ENCODE data around the gene DCXR. TPM values are rescaled to one million over a fixed set of nuclear protein-coding genes. Genes with fewer than 3 reads are reported as not detected.

The DCXR gene
- total and polyA plus RNA-seq, 2 of the 13 experiments (the other 11 are each of a cell fraction or from before 2014, with no cell fraction given) = 287 to 311 TPM

- TF ChIP-seq ARID3A (IDR thresholded peaks at IDR 0.05; ENCODE audit: low read depth, low read length) (no peak), SRSF4 (IDR thresholded peaks at IDR 0.05; ENCODE audit: low read depth, low read length, poor library complexity, severe bottlenecking) (no peak), KAT7 (CRISPR knock-in tag; IDR thresholded peaks at IDR 0.05; ENCODE audit: borderline replicate concordance) (no peak), RFX1 (IDR thresholded peaks at IDR 0.05) (no peak), RBFOX2 (IDR thresholded peaks at IDR 0.05; ENCODE audit: low read depth, low read length) (no peak), CHD2 (IDR thresholded peaks at IDR 0.05; ENCODE audit: low read depth, low read length) (no peak), TAF1 (CRISPR knock-in tag; IDR thresholded peaks at IDR 0.05) (no peak), ATRX (CRISPR knock-in tag; IDR thresholded peaks at IDR 0.05; ENCODE audit: borderline replicate concordance) (no peak), MYNN (CRISPR knock-in tag; IDR thresholded peaks at IDR 0.05; ENCODE audit: low read depth) (no peak), TBX2 (CRISPR knock-in tag; IDR thresholded peaks at IDR 0.05; ENCODE audit: borderline replicate concordance) (no peak), SIN3A (IDR thresholded peaks at IDR 0.05; ENCODE audit: borderline replicate concordance, low read depth, low read length) (no peak), CREM (IDR thresholded peaks at IDR 0.05) (no peak), CREM (CRISPR knock-in tag; IDR thresholded peaks at IDR 0.05) (no peak), FLYWCH1 (CRISPR knock-in tag; IDR thresholded peaks at IDR 0.05) (no peak), ZNF674 (CRISPR knock-in tag; IDR thresholded peaks at IDR 0.05; ENCODE audit: low read depth) (no peak), ZNF775 (CRISPR knock-in tag; IDR thresholded peaks at IDR 0.05; ENCODE audit: borderline replicate concordance) (no peak), BRD4 (CRISPR knock-in tag; IDR thresholded peaks at IDR 0.05) (no peak), JARID2 (CRISPR knock-in tag; IDR thresholded peaks at IDR 0.05; ENCODE audit: insufficient replicate concordance) (no peak), POGZ (CRISPR knock-in tag; IDR thresholded peaks at IDR 0.05) (no peak), MED8 (CRISPR knock-in tag; IDR thresholded peaks at IDR 0.05; ENCODE audit: insufficient replicate concordance) (no peak), ARID2 (CRISPR knock-in tag; IDR thresholded peaks at IDR 0.05; ENCODE audit: borderline replicate concordance) (no peak), JUNB (CRISPR knock-in tag; IDR thresholded peaks at IDR 0.05; ENCODE audit: borderline replicate concordance) (no peak), RFXAP (CRISPR knock-in tag; IDR thresholded peaks at IDR 0.05; ENCODE audit: borderline replicate concordance) (no peak)
- TF ChIP-seq, protein P1, sequence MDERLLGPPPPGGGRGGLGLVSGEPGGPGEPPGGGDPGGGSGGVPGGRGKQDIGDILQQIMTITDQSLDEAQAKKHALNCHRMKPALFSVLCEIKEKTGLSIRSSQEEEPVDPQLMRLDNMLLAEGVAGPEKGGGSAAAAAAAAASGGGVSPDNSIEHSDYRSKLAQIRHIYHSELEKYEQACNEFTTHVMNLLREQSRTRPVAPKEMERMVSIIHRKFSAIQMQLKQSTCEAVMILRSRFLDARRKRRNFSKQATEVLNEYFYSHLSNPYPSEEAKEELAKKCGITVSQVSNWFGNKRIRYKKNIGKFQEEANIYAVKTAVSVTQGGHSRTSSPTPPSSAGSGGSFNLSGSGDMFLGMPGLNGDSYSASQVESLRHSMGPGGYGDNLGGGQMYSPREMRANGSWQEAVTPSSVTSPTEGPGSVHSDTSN (CRISPR knock-in tag; IDR thresholded peaks at IDR 0.05) = no peak
- TF ChIP-seq, protein P2, sequence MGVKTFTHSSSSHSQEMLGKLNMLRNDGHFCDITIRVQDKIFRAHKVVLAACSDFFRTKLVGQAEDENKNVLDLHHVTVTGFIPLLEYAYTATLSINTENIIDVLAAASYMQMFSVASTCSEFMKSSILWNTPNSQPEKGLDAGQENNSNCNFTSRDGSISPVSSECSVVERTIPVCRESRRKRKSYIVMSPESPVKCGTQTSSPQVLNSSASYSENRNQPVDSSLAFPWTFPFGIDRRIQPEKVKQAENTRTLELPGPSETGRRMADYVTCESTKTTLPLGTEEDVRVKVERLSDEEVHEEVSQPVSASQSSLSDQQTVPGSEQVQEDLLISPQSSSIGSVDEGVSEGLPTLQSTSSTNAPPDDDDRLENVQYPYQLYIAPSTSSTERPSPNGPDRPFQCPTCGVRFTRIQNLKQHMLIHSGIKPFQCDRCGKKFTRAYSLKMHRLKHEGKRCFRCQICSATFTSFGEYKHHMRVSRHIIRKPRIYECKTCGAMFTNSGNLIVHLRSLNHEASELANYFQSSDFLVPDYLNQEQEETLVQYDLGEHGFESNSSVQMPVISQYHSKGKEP (CRISPR knock-in tag; IDR thresholded peaks at IDR 0.05) = no peak
- TF ChIP-seq, protein P3, sequence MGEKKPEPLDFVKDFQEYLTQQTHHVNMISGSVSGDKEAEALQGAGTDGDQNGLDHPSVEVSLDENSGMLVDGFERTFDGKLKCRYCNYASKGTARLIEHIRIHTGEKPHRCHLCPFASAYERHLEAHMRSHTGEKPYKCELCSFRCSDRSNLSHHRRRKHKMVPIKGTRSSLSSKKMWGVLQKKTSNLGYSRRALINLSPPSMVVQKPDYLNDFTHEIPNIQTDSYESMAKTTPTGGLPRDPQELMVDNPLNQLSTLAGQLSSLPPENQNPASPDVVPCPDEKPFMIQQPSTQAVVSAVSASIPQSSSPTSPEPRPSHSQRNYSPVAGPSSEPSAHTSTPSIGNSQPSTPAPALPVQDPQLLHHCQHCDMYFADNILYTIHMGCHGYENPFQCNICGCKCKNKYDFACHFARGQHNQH (CRISPR knock-in tag; IDR thresholded peaks at IDR 0.05) = no peak
Observed at GRCh38 chr17:82039695-82040299, 2.3 kb upstream of the DCXR start (continued).
